ENCODE measurements around the gene LCN12. TPM values are rescaled to one million over a fixed set of nuclear protein-coding genes. Genes with fewer than 3 reads are reported as not detected.

Gene LCN12
- total RNA-seq, 1 donor from 2014 or later: 2.9 TPM

DNA sequence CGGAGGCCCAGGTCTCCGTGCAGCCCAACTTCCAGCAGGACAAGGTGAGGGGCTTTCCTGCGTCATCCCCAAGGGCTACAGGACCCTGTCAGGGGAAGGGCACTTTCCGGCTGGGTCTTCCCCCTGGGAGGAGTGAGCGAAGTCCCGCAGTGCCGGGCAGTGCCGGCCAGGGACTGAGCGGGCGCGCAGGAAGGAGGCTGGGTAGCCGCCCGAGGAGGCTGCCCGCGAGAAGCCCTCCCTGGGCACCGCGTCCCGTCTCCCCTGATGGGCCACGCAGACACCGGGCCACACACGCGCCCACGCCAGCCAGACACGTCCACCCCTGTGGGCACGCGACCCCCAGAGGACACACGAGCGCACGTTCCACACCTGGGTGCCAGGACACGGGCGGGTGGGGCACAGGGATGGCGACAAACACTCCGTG, 25.6 kb downstream of the LCN12 start:
- no peaks in the 10 kb centered on the region for H3K4me1 Mint-ChIP-seq (ENCODE audit: low read depth, unreplicated experiment)
- H3K4me3 Mint-ChIP-seq (ENCODE audit: unreplicated experiment): no peak overlapping the region
- H3K27me3 Mint-ChIP-seq (ENCODE audit: unreplicated experiment): no peaks in the 10 kb centered on the region
- TF ChIP-seq, protein P1, sequence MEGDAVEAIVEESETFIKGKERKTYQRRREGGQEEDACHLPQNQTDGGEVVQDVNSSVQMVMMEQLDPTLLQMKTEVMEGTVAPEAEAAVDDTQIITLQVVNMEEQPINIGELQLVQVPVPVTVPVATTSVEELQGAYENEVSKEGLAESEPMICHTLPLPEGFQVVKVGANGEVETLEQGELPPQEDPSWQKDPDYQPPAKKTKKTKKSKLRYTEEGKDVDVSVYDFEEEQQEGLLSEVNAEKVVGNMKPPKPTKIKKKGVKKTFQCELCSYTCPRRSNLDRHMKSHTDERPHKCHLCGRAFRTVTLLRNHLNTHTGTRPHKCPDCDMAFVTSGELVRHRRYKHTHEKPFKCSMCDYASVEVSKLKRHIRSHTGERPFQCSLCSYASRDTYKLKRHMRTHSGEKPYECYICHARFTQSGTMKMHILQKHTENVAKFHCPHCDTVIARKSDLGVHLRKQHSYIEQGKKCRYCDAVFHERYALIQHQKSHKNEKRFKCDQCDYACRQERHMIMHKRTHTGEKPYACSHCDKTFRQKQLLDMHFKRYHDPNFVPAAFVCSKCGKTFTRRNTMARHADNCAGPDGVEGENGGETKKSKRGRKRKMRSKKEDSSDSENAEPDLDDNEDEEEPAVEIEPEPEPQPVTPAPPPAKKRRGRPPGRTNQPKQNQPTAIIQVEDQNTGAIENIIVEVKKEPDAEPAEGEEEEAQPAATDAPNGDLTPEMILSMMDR (IDR thresholded peaks at IDR 0.05; ENCODE audit: partially characterized antibody, unreplicated experiment): no peak
- no peak overlapping the region for H3K27ac Mint-ChIP-seq (ENCODE audit: unreplicated experiment)
- H3K36me3 Mint-ChIP-seq (ENCODE audit: unreplicated experiment): no peaks in the 10 kb centered on the region
- DNase-seq: no peak
- peaks cover 4% of the 10 kb centered on the region for H3K9me3 Mint-ChIP-seq (ENCODE audit: unreplicated experiment)

GRCh38 chr9:136978073-136978864, 26.2 kb downstream of the LCN12 start:
- Mint-ChIP-seq H3K27ac (ENCODE audit: unreplicated experiment) (no peak overlapping the region), H3K4me1 (ENCODE audit: low read depth, unreplicated experiment) (no peaks in the 10 kb centered on the region), H3K4me3 (ENCODE audit: unreplicated experiment) (no peak overlapping the region), H3K27me3 (ENCODE audit: unreplicated experiment) (no peaks in the 10 kb centered on the region), H3K9me3 (ENCODE audit: unreplicated experiment) (peaks cover 4% of the 10 kb centered on the region), H3K36me3 (ENCODE audit: unreplicated experiment) (no peaks in the 10 kb centered on the region)
- peak; percentile 84 for DNase-seq
- TF ChIP-seq, protein P1 (IDR thresholded peaks at IDR 0.05; ENCODE audit: partially characterized antibody, unreplicated experiment): no peak

DNA sequence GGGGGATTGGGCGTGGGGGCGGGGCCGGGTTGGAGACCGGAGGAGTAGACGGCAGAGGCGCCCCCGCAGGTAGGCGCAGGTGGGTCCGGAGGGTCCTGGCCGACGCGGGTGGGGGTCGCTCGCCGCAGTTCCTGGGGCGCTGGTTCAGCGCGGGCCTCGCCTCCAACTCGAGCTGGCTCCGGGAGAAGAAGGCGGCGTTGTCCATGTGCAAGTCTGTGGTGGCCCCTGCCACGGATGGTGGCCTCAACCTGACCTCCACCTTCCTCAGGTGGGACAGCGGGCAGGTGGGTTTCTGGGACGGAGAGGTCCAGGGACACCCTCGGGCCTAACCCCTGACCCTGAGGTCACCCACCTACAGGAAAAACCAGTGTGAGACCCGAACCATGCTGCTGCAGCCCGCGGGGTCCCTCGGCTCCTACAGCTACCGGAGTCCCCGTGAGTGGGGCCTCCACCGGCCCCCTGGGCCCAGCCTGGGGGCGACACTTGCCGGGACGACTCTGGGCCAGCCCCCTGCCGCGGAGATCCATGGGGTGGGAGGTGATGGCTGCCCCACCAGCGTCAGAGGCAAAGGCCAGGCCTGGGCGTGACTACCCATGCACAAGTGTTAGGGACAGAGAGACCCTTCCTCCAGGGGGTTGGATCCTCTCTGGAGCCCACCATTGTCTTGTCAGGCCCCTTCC, 26.9 kb downstream of the LCN12 start:
- TF ChIP-seq, protein P1 (IDR thresholded peaks at IDR 0.05; ENCODE audit: partially characterized antibody, unreplicated experiment): no peak
- H3K27ac Mint-ChIP-seq (ENCODE audit: unreplicated experiment): no peak overlapping the region
- peaks cover 4% of the 10 kb centered on the region for H3K27me3 Mint-ChIP-seq (ENCODE audit: unreplicated experiment)
- no peak overlapping the region for H3K4me3 Mint-ChIP-seq (ENCODE audit: unreplicated experiment)
- DNase-seq: no peak
- H3K36me3 Mint-ChIP-seq (ENCODE audit: unreplicated experiment): no peaks in the 10 kb centered on the region
- peaks cover 7% of the 10 kb centered on the region for H3K9me3 Mint-ChIP-seq (ENCODE audit: unreplicated experiment)
- H3K4me1 Mint-ChIP-seq (ENCODE audit: low read depth, unreplicated experiment): peaks cover 3% of the 10 kb centered on the region

DNA sequence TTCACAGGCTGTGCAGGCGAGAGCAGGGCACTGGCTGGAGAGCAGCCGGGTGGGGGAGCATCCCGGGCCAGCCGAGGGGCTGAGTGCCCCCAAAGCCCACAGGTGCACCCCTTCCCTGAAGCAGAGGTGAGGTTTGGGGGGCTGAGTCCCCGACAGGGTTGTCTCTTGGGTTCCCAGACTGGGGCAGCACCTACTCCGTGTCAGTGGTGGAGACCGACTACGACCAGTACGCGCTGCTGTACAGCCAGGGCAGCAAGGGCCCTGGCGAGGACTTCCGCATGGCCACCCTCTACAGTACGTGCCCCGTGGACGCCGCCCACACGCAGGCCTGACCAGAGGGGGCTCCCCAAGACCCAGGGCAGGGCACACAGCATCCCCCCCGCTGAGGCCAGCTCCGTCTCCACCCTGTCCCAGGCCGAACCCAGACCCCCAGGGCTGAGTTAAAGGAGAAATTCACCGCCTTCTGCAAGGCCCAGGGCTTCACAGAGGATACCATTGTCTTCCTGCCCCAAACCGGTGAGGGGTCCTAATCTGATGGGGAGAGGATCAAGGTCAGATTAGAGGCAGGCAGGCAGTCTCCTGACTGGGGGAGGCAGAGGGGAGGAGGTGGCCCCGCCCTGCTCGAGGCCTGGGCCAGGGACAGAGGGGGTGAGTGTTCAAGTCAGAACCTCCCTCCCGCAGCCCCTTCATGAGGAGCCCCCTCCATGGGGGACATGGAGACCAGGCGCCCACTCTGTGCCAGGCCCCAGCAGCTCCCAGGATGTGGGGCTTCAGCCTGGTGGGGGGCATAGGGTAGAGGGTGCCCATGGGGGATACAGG, 27.9 kb downstream of the LCN12 start:
- H3K4me1 Mint-ChIP-seq (ENCODE audit: low read depth, unreplicated experiment): peaks cover 4% of the 10 kb centered on the region
- H3K4me3 Mint-ChIP-seq (ENCODE audit: unreplicated experiment): no peak overlapping the region
- TF ChIP-seq, protein P1 (IDR thresholded peaks at IDR 0.05; ENCODE audit: partially characterized antibody, unreplicated experiment): no peak
- peaks cover 7% of the 10 kb centered on the region for H3K9me3 Mint-ChIP-seq (ENCODE audit: unreplicated experiment)
- H3K27me3 Mint-ChIP-seq (ENCODE audit: unreplicated experiment): peaks cover 5% of the 10 kb centered on the region
- no peak for DNase-seq
- no peaks in the 10 kb centered on the region for H3K36me3 Mint-ChIP-seq (ENCODE audit: unreplicated experiment)
- no peak overlapping the region for H3K27ac Mint-ChIP-seq (ENCODE audit: unreplicated experiment)

Measured in glutamatergic neuron (in vitro differentiated cells).